Loucy (cell line): Measurements from ENCODE around the gene GABBR1.
A peak's percentile ranks its signal among the peaks of the same experiment; 100 is the strongest.

Source experiments
- H2AFZ ChIP-seq: fragments of 200-600 bp; sonication (generic); 2 replicates; pipeline ENCODE4 v1.6.0; 2016; ENCODE audit warnings: antibody characterized with exemption, mild to moderate bottlenecking, low read length, moderate library complexity
- H3F3A ChIP-seq: fragments of 200-600 bp; 2 replicates; pipeline ENCODE4 v1.6.0; 2016; ENCODE audit warnings: antibody characterized with exemption, low read depth, mild to moderate bottlenecking
- H3K27me3 ChIP-seq: fragments of 200-600 bp; sonication (generic); 2 replicates; pipeline ENCODE4 v1.6.1; 2014; ENCODE audit warnings: low read length, mild to moderate bottlenecking; ENCODE audit not compliant: insufficient read depth, poor library complexity, severe bottlenecking
- H3K36me3 ChIP-seq: fragments of 200-600 bp; sonication (generic); 2 replicates; pipeline ENCODE4 v1.6.1; 2016; ENCODE audit warnings: low read length; ENCODE audit not compliant: insufficient read depth
- H3K4me1 ChIP-seq: fragments of 200-600 bp; sonication (generic); 2 replicates; pipeline ENCODE4 v1.5.1; 2014; ENCODE audit warnings: low read length, mild to moderate bottlenecking; ENCODE audit not compliant: insufficient read depth, poor library complexity, severe bottlenecking
- H3K4me2 ChIP-seq: fragments of 200-600 bp; sonication (generic); 2 replicates; pipeline ENCODE4 v1.6.0; 2014; ENCODE audit warnings: antibody characterized with exemption, low read length, low read depth, mild to moderate bottlenecking; ENCODE audit not compliant: poor library complexity, severe bottlenecking
- H3K4me3 ChIP-seq: fragments of 200-600 bp; sonication (generic); 2 replicates; pipeline ENCODE4 v1.5.1; 2014; ENCODE audit warnings: low read length, mild to moderate bottlenecking, mixed read lengths; ENCODE audit not compliant: poor library complexity, severe bottlenecking
- H3K79me2 ChIP-seq: fragments of 200-600 bp; sonication (generic); 2 replicates; pipeline ENCODE4 v1.6.1; 2014; ENCODE audit warnings: low read length; ENCODE audit not compliant: insufficient read depth
- H3K9ac ChIP-seq: fragments of 200-600 bp; sonication (generic); 2 replicates; pipeline ENCODE4 v1.6.0; 2014; ENCODE audit warnings: mild to moderate bottlenecking, low read depth, low read length, moderate library complexity; ENCODE audit not compliant: poor library complexity, severe bottlenecking
- H3K9me2 ChIP-seq: fragments of 200-600 bp; sonication (generic); replicated peaks from 2 replicates; pipeline ENCODE4 v1.6.1; 2016; ENCODE audit warnings: low read depth, low read length, mixed read lengths
- H3K9me3 ChIP-seq: fragments of 200-600 bp; sonication (generic); 2 replicates; pipeline ENCODE4 v1.6.1; 2014; ENCODE audit warnings: mild to moderate bottlenecking, antibody characterized with exemption, low read length, low read depth; ENCODE audit not compliant: insufficient read depth
- H4K20me1 ChIP-seq: fragments of 200-600 bp; sonication (generic); 2 replicates; pipeline ENCODE4 v1.6.0; 2014; ENCODE audit warnings: antibody characterized with exemption, low read length, mild to moderate bottlenecking; ENCODE audit not compliant: insufficient read depth, poor library complexity, severe bottlenecking
- EZH2phosphoT487 ChIP-seq: fragments of 200-600 bp; IDR thresholded peaks from 2 replicates; pipeline ENCODE4 v1.6.1; 2018; ENCODE audit warnings: antibody characterized with exemption, mild to moderate bottlenecking, moderate library complexity, borderline replicate concordance
- TF ChIP-seq, protein P1 (sequence below): fragments of 200-600 bp; sonication (generic); conservative IDR thresholded peaks from 2 replicates; pipeline ENCODE4 v1.5.1; 2014; ENCODE audit warnings: mild to moderate bottlenecking, antibody characterized with exemption, low read length

GABBR1 gene

DNA sequence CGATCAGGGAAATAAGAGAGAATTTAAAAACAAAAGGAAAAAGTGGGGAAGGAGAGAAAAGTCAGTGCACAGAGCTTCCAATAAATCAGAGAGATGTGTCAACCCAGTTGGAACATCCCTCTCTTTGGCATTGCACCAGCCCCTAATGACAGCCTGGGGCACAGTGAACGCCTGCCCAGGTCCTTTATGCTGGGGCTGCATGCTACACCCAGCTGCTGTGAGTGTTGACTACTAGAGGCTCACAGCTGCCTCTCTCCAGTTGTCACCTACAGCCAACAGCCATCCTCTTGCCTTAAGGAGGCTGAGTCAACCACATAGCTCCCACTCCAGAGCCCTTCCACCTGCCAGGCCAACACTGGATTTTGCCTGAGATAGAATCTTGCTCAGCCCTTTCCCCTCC is 29.1 kb downstream of the GABBR1 start:
- no peaks in the 10 kb centered on the region for H3K27me3 ChIP-seq
- H3K4me1 ChIP-seq, result no peaks in the 10 kb centered on the region
- H3K4me3 ChIP-seq, result no peak overlapping the region
- no peaks in the 10 kb centered on the region; the same call in 1 of the 2 replicates for H3K36me3 ChIP-seq
- H2AFZ ChIP-seq, result no peak overlapping the region
- H3F3A ChIP-seq, result no peaks in the 10 kb centered on the region
- TF ChIP-seq, protein P1, sequence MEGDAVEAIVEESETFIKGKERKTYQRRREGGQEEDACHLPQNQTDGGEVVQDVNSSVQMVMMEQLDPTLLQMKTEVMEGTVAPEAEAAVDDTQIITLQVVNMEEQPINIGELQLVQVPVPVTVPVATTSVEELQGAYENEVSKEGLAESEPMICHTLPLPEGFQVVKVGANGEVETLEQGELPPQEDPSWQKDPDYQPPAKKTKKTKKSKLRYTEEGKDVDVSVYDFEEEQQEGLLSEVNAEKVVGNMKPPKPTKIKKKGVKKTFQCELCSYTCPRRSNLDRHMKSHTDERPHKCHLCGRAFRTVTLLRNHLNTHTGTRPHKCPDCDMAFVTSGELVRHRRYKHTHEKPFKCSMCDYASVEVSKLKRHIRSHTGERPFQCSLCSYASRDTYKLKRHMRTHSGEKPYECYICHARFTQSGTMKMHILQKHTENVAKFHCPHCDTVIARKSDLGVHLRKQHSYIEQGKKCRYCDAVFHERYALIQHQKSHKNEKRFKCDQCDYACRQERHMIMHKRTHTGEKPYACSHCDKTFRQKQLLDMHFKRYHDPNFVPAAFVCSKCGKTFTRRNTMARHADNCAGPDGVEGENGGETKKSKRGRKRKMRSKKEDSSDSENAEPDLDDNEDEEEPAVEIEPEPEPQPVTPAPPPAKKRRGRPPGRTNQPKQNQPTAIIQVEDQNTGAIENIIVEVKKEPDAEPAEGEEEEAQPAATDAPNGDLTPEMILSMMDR, result no peak
- no peak for TF ChIP-seq EZH2phosphoT487
- H3K4me2 ChIP-seq, result no peak overlapping the region
- H3K9me2 ChIP-seq, result no peaks in the 10 kb centered on the region
- H3K9ac ChIP-seq, result no peak overlapping the region
- H3K9me3 ChIP-seq, result no peaks in the 10 kb centered on the region
- H4K20me1 ChIP-seq, result no peaks in the 10 kb centered on the region
- no peaks in the 10 kb centered on the region for H3K79me2 ChIP-seq

DNA sequence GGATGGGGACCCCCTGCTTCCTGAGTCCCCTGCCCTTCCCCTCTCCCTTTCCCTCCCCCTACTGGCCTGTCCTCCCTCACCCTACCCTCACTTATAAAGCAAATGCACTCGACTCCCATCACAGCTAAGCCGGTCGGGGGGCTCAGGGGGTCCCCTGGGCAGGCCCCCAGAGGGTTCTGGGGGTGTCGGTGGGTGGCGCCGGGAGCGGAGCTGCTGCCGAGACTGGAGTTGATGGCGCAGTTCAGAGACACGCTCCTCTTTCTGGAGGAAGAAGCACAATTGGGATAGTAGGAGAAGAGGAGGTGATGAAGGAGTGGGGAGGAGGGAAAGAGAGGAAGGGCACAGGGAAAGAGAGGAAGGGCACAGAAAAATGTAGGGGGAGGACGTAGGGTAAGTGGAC is 29.5 kb downstream of the GABBR1 start:
- no peaks in the 10 kb centered on the region for H3F3A ChIP-seq
- no peaks in the 10 kb centered on the region for H3K27me3 ChIP-seq
- no peaks in the 10 kb centered on the region; the same call in 1 of the 2 replicates for H3K36me3 ChIP-seq
- no peak overlapping the region for H2AFZ ChIP-seq
- no peak overlapping the region for H3K9ac ChIP-seq
- H3K9me2 ChIP-seq, result no peaks in the 10 kb centered on the region
- H3K9me3 ChIP-seq, result no peaks in the 10 kb centered on the region
- H4K20me1 ChIP-seq, result no peaks in the 10 kb centered on the region
- no peak overlapping the region for H3K4me3 ChIP-seq
- no peaks in the 10 kb centered on the region for H3K79me2 ChIP-seq
- H3K4me1 ChIP-seq, result no peaks in the 10 kb centered on the region
- TF ChIP-seq EZH2phosphoT487, result no peak
- TF ChIP-seq, protein P1, result no peak
- no peak overlapping the region for H3K4me2 ChIP-seq

DNA sequence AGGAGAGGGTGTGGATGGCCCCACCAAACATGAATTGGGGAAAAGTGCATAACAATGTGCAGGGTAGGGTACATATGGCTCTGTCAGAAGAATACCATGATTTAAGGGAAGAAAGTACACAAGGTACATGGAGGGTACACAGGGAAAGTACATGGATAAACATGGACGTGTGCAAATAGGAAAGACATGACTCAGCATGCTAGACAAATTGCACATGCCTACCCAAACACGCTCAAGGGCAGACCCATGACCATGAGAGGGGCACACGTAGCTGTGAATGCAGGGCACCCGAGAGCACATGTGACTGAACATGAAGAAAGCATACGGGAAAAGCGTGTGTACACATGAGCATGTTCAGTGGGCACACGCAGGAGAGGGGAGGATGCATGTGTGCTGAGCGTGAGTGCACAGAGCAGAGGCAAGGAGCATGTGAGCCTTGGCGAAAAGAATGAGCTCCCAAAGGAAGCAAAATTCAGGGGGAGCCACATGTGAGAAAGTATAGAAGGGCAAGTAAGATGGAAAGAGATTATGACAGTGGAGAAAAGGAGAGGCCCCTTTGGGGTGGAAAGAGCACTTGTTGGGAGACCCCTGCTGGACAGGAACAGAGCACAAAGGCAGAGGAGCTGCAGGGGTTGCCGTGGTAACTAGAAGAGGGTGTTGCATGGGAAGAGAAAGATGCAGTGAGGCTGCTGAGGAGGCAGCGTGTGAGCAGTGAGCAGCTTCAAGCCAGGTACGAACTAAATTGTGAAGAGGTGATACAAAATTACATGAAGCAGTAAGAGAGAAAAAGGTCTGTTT is 30.2 kb downstream of the GABBR1 start:
- H3F3A ChIP-seq, result no peaks in the 10 kb centered on the region
- no peaks in the 10 kb centered on the region; the same call in 1 of the 2 replicates for H3K36me3 ChIP-seq
- no peaks in the 10 kb centered on the region for H3K9me2 ChIP-seq
- H3K27me3 ChIP-seq, result no peaks in the 10 kb centered on the region
- no peaks in the 10 kb centered on the region for H3K79me2 ChIP-seq
- H2AFZ ChIP-seq, result no peak overlapping the region
- H3K9me3 ChIP-seq, result no peaks in the 10 kb centered on the region
- H4K20me1 ChIP-seq, result no peaks in the 10 kb centered on the region
- TF ChIP-seq EZH2phosphoT487, result no peak
- TF ChIP-seq, protein P1, result peak; percentile 64
- H3K4me1 ChIP-seq, result no peaks in the 10 kb centered on the region
- H3K4me2 ChIP-seq, result no peak overlapping the region
- H3K9ac ChIP-seq, result no peak overlapping the region
- H3K4me3 ChIP-seq, result no peak overlapping the region
